Gastrocnemius medialis (tissue), 4 donors: ENCODE measurements around the gene KCNK15.

Source experiments
- CTCF ChIP-seq, 5 experiments: fragments of 450-650 bp in 3 of 5; fragments of 200-600 bp in 2 of 5; sonication (generic) in 2 of 5; IDR thresholded peaks in 4 of 5; conservative IDR thresholded peaks in 1 of 5; 1 replicate in 4 of 5; 2 replicates in 1 of 5; pipeline ENCODE4 v1.5.1; 2016 to 2019; ENCODE audit warnings: antibody characterized with exemption in 5 of 5, mild to moderate bottlenecking in 3 of 5, moderate library complexity in 3 of 5
- POLR2A ChIP-seq, 2 donors: fragments of 450-650 bp; IDR thresholded peaks; one replicate each; pipeline ENCODE4 v1.6.1; 2017; ENCODE audit warnings: antibody characterized with exemption in 2 of 2, mild to moderate bottlenecking in 2 of 2, moderate library complexity in 2 of 2

- no peak for TF ChIP-seq CTCF (IDR thresholded peaks at IDR 0.05 in 4 of 5, conservative IDR thresholded peaks at IDR 0.05 in 1 of 5)
- no peak for TF ChIP-seq POLR2A (IDR thresholded peaks at IDR 0.05)
These were observed 45.2 kb downstream of the KCNK15 start for GRCh38 chr20:44790638-44791393.
